ENCODE data around the gene ADAMTS12.
"Not testable (repeated sequence)": the region's sequence is repeated elsewhere in the genome, so short reads cannot be mapped to it uniquely, and the experiment has no call there.

DNA sequence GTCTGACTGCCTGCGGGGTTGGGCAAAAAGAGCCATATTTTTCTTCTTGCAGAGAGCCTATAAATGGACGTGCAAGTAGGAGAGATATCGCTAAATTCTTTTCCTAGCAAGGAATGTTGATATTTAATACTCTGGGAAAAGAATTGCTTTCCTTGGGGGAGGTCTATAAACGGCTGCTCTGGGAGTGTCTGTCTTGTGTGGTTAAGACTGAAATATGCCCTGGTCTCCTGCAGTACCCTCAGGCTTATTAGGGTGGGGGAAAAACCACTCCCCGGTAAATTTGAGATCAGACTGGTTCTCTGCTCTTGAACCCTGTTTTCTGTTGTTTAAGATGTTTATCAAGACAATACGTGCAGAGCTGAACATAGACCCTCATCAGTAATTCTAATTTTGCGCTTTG lies 14.5 kb upstream of the ADAMTS12 start:
- TF ChIP-seq RAD21 (conservative IDR thresholded peaks at IDR 0.05); EZH2 (IDR thresholded peaks at IDR 0.05; ENCODE audit: borderline replicate concordance, insufficient read depth, low read length, poor library complexity, severe bottlenecking); POLR2AphosphoS5 (IDR thresholded peaks at IDR 0.05); SMC3 (conservative IDR thresholded peaks at IDR 0.05; ENCODE audit: poor library complexity); TAF1 (IDR thresholded peaks at IDR 0.05; ENCODE audit: low read depth); EP300 (conservative IDR thresholded peaks at IDR 0.05; ENCODE audit: poor library complexity, severe bottlenecking); MXI1 (conservative IDR thresholded peaks at IDR 0.05; ENCODE audit: poor library complexity, severe bottlenecking): not testable (repeated sequence)
- TF ChIP-seq, protein P1, sequence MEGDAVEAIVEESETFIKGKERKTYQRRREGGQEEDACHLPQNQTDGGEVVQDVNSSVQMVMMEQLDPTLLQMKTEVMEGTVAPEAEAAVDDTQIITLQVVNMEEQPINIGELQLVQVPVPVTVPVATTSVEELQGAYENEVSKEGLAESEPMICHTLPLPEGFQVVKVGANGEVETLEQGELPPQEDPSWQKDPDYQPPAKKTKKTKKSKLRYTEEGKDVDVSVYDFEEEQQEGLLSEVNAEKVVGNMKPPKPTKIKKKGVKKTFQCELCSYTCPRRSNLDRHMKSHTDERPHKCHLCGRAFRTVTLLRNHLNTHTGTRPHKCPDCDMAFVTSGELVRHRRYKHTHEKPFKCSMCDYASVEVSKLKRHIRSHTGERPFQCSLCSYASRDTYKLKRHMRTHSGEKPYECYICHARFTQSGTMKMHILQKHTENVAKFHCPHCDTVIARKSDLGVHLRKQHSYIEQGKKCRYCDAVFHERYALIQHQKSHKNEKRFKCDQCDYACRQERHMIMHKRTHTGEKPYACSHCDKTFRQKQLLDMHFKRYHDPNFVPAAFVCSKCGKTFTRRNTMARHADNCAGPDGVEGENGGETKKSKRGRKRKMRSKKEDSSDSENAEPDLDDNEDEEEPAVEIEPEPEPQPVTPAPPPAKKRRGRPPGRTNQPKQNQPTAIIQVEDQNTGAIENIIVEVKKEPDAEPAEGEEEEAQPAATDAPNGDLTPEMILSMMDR (IDR thresholded peaks at IDR 0.05; ENCODE audit: poor library complexity, severe bottlenecking), result not testable (repeated sequence)
- TF ChIP-seq, protein P2, sequence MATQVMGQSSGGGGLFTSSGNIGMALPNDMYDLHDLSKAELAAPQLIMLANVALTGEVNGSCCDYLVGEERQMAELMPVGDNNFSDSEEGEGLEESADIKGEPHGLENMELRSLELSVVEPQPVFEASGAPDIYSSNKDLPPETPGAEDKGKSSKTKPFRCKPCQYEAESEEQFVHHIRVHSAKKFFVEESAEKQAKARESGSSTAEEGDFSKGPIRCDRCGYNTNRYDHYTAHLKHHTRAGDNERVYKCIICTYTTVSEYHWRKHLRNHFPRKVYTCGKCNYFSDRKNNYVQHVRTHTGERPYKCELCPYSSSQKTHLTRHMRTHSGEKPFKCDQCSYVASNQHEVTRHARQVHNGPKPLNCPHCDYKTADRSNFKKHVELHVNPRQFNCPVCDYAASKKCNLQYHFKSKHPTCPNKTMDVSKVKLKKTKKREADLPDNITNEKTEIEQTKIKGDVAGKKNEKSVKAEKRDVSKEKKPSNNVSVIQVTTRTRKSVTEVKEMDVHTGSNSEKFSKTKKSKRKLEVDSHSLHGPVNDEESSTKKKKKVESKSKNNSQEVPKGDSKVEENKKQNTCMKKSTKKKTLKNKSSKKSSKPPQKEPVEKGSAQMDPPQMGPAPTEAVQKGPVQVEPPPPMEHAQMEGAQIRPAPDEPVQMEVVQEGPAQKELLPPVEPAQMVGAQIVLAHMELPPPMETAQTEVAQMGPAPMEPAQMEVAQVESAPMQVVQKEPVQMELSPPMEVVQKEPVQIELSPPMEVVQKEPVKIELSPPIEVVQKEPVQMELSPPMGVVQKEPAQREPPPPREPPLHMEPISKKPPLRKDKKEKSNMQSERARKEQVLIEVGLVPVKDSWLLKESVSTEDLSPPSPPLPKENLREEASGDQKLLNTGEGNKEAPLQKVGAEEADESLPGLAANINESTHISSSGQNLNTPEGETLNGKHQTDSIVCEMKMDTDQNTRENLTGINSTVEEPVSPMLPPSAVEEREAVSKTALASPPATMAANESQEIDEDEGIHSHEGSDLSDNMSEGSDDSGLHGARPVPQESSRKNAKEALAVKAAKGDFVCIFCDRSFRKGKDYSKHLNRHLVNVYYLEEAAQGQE (IDR thresholded peaks at IDR 0.05; ENCODE audit: borderline replicate concordance), result not testable (repeated sequence)

Measured in neural cell (in vitro differentiated cells).